Astrocyte (in vitro differentiated cells and primary cell): ENCODE data around the gene TMEM130. TPM values are rescaled to one million over a fixed set of nuclear protein-coding genes. Genes with fewer than 3 reads are reported as not detected.

Experiments
- DNase-seq: peaks from one replicate; pipeline ENCODE4 v3.0.0-alpha.2; 2010; ENCODE audit warnings: low read depth
- FAIRE-seq: peaks from 2 replicates; lab custom pipeline; 2011; peaks lifted over from hg19 to GRCh38; lab: Jason Lieb, UNC
- H2AFZ ChIP-seq: 2 replicates; pipeline ENCODE4 v1.6.0; 2012; ENCODE audit warnings: low read depth, low read length, inconsistent platforms
- H3K27ac ChIP-seq: 2 replicates; pipeline ENCODE4 v1.5.1; 2011; ENCODE audit warnings: low read depth, low read length, inconsistent platforms
- H3K27me3 ChIP-seq: 2 replicates; pipeline ENCODE4 v1.6.0; 2011; ENCODE audit warnings: low read length, inconsistent platforms; ENCODE audit not compliant: insufficient read depth
- H3K36me3 ChIP-seq: 2 replicates; pipeline ENCODE4 v1.5.1; 2011; ENCODE audit warnings: low read length, inconsistent platforms; ENCODE audit not compliant: insufficient read depth
- H3K4me1 ChIP-seq: 2 replicates; pipeline ENCODE4 v1.5.1; 2011; ENCODE audit warnings: low read length, inconsistent platforms; ENCODE audit not compliant: insufficient read depth
- H3K4me2 ChIP-seq: 2 replicates; pipeline ENCODE4 v1.6.0; 2012; ENCODE audit warnings: low read length, inconsistent platforms
- H3K4me3 ChIP-seq: 2 replicates; pipeline ENCODE4 v1.5.1; 2011; ENCODE audit warnings: low read depth, mild to moderate bottlenecking, low read length, inconsistent platforms; ENCODE audit not compliant: insufficient read depth
- H3K79me2 ChIP-seq: 2 replicates; pipeline ENCODE4 v1.6.0; 2012; ENCODE audit warnings: mild to moderate bottlenecking, low read length, inconsistent platforms; ENCODE audit not compliant: insufficient read depth
- H3K9ac ChIP-seq: 2 replicates; pipeline ENCODE4 v1.6.0; 2012; ENCODE audit warnings: mild to moderate bottlenecking, low read length, inconsistent platforms
- H3K9me3 ChIP-seq: 2 replicates; pipeline ENCODE4 v1.5.1; 2012; ENCODE audit warnings: low read depth, mild to moderate bottlenecking, low read length, inconsistent platforms; ENCODE audit not compliant: insufficient read depth
- H4K20me1 ChIP-seq: 2 replicates; pipeline ENCODE4 v1.6.0; 2012; ENCODE audit warnings: low read length, inconsistent platforms; ENCODE audit not compliant: insufficient read depth
- H3K27ac Mint-ChIP-seq: one replicate; pipeline ENCODE4 v1.8.0; 2021; ENCODE audit warnings: mild to moderate bottlenecking, mixed read lengths; ENCODE audit not compliant: unreplicated experiment
- H3K27me3 Mint-ChIP-seq: one replicate; pipeline ENCODE4 v1.8.0; 2021; ENCODE audit warnings: low read depth, mixed read lengths; ENCODE audit not compliant: unreplicated experiment
- H3K36me3 Mint-ChIP-seq: one replicate; pipeline ENCODE4 v1.8.0; 2021; ENCODE audit warnings: low read depth, mixed read lengths; ENCODE audit not compliant: unreplicated experiment
- H3K4me1 Mint-ChIP-seq: one replicate; pipeline ENCODE4 v1.8.0; 2021; ENCODE audit warnings: low read depth, mixed read lengths; ENCODE audit not compliant: unreplicated experiment
- H3K4me3 Mint-ChIP-seq: one replicate; pipeline ENCODE4 v1.8.0; 2021; ENCODE audit warnings: mild to moderate bottlenecking, moderate library complexity, mixed read lengths; ENCODE audit not compliant: unreplicated experiment
- H3K9me3 Mint-ChIP-seq: one replicate; pipeline ENCODE4 v1.8.0; 2021; ENCODE audit warnings: mild to moderate bottlenecking, mixed read lengths; ENCODE audit not compliant: unreplicated experiment
- CTCF ChIP-seq: IDR thresholded peaks from 2 replicates; pipeline ENCODE4 v1.5.1; 2011; ENCODE audit warnings: low read depth, mild to moderate bottlenecking, inconsistent platforms, low read length, moderate library complexity; ENCODE audit not compliant: insufficient read depth
- EZH2 ChIP-seq: IDR thresholded peaks from 2 replicates; pipeline ENCODE4 v1.6.1; 2012; ENCODE audit warnings: mild to moderate bottlenecking, low read length, inconsistent platforms; ENCODE audit not compliant: insufficient read depth
- total RNA-seq: library from RNA; stranded (reverse); gene quantifications from 2 replicates; pipeline ENCODE4 v1.2.1, GENCODE V29; 2021

Gene TMEM130
- total RNA-seq, 1 donor from 2014 or later, result 12.4 TPM

DNA sequence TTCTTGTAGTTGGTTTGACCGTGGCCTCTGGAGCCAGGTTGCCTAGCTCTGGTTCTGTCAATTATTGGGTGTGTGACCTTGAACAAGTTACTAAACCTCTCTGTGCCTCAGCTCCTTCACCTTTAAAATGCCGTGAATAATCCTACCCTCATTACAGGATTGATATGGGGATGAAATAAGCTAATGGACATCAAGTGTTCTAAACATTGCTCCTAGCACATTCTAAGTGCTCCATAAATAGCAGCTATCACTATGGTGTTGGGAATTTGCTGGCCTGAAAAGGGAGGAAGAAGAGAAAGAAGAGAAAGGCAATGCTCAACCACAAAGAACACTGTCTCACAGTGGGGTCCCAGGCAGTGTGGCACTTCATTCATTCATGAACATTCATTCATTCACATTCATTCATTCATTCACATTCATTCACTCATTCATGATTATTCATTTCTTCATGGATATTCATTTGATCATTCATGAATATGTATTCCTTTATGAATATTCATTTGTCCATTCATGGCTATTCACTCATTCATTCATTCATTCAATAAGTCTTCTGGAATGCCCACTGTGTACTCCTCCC is 38.8 kb downstream of the TMEM130 start:
- Histone ChIP-seq H3K4me1 (no peaks in the 10 kb centered on the region), H3K36me3 (no peaks in the 10 kb centered on the region), H3K27ac (no peak overlapping the region), H3K79me2 (no peaks in the 10 kb centered on the region), H2AFZ (no peak overlapping the region), H3K4me3 (no peak overlapping the region), H3K4me2 (no peak overlapping the region), H4K20me1 (no peaks in the 10 kb centered on the region), H3K9ac (no peak overlapping the region), H3K9me3 (no peaks in the 10 kb centered on the region), H3K27me3 (peaks cover 5% of the 10 kb centered on the region)
- H3K4me1 Mint-ChIP-seq, result no peaks in the 10 kb centered on the region
- FAIRE-seq (no peak), DNase-seq (no peak)
- TF ChIP-seq CTCF (no peak), EZH2 (no peak)
- H3K36me3 Mint-ChIP-seq, result no peaks in the 10 kb centered on the region
- no peaks in the 10 kb centered on the region for H3K9me3 Mint-ChIP-seq
- no peak overlapping the region for H3K27ac Mint-ChIP-seq
- H3K27me3 Mint-ChIP-seq, result peaks cover 25% of the 10 kb centered on the region
- no peak overlapping the region for H3K4me3 Mint-ChIP-seq

DNA sequence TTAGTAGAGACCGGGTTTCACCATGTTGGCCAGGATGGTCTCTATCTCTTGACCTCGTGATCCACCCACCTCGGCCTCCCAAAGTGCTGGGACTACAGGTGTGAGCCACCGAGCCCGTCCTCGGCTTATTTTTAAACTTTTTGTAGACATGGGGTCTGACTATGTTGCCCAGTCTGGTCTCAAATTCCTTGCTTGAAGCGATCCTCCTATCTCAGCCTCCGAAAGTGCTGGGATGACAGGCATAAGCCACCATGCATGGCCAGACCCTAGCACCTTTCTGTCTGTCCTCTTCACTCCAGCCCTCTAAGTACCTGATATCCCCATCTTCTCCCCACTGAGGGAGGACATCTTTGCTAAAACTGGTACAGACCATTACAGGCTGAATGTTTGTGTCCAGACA is 41.4 kb downstream of the TMEM130 start:
- FAIRE-seq, result no peak
- TF ChIP-seq CTCF (no peak), EZH2 (no peak)
- no peak overlapping the region for H3K27ac ChIP-seq
- no peaks in the 10 kb centered on the region for H3K36me3 ChIP-seq
- peaks cover 5% of the 10 kb centered on the region for H3K27me3 ChIP-seq
- no peaks in the 10 kb centered on the region for H3K4me1 ChIP-seq
- DNase-seq, result no peak
- H3K4me1 Mint-ChIP-seq, result no peaks in the 10 kb centered on the region
- H3K27me3 Mint-ChIP-seq, result peaks cover 16% of the 10 kb centered on the region
- no peak overlapping the region for H3K9ac ChIP-seq
- no peak overlapping the region for H3K4me3 Mint-ChIP-seq
- no peaks in the 10 kb centered on the region for H3K9me3 Mint-ChIP-seq
- H3K36me3 Mint-ChIP-seq, result no peaks in the 10 kb centered on the region
- no peaks in the 10 kb centered on the region for H3K79me2 ChIP-seq
- H3K4me2 ChIP-seq, result no peak overlapping the region
- H3K4me3 ChIP-seq, result no peak overlapping the region
- no peak overlapping the region for H2AFZ ChIP-seq
- no peaks in the 10 kb centered on the region for H4K20me1 ChIP-seq
- no peaks in the 10 kb centered on the region for H3K9me3 ChIP-seq
- H3K27ac Mint-ChIP-seq, result no peak overlapping the region

GRCh38 chr7:98827258-98827657 is 42.6 kb downstream of the TMEM130 start:
- Histone ChIP-seq H3K9me3 (no peaks in the 10 kb centered on the region), H4K20me1 (no peaks in the 10 kb centered on the region), H3K36me3 (no peaks in the 10 kb centered on the region), H3K27me3 (peaks cover 5% of the 10 kb centered on the region), H3K4me2 (no peak overlapping the region), H2AFZ (no peak overlapping the region), H3K79me2 (no peaks in the 10 kb centered on the region), H3K4me1 (peaks cover 4% of the 10 kb centered on the region), H3K4me3 (no peak overlapping the region), H3K27ac (no peak overlapping the region), H3K9ac (no peak overlapping the region)
- no peaks in the 10 kb centered on the region for H3K36me3 Mint-ChIP-seq
- H3K9me3 Mint-ChIP-seq, result no peaks in the 10 kb centered on the region
- TF ChIP-seq CTCF (no peak), EZH2 (no peak)
- FAIRE-seq (no peak), DNase-seq (no peak)
- peaks cover 13% of the 10 kb centered on the region for H3K27me3 Mint-ChIP-seq
- no peak overlapping the region for H3K27ac Mint-ChIP-seq
- no peak overlapping the region for H3K4me3 Mint-ChIP-seq
- H3K4me1 Mint-ChIP-seq, result peaks cover 4% of the 10 kb centered on the region
